ENCODE results near the gene ELN.

ELN gene

GRCh38 chr7:74025730-74026129 is 2.2 kb upstream of the ELN start:
- no peak for DNase-seq

GRCh38 chr7:74026406-74026902 is 1.5 kb upstream of the ELN start:
- no peak for DNase-seq

- DNase-seq = peak; percentile 51 to 81
Observed at GRCh38 chr7:74026903-74027682, 880 bp upstream of the ELN start.

GRCh38 chr7:74028321-74028838 is 407 bp downstream of the ELN start:
- DNase-seq = no peak

GRCh38 chr7:74029089-74029785 is 1.3 kb downstream of the ELN start:
- DNase-seq = no peak

GRCh38 chr7:74029991-74030415 is 2.0 kb downstream of the ELN start:
- no peak for DNase-seq

- no peak for DNase-seq
Observed at GRCh38 chr7:74030861-74031260, 2.9 kb downstream of the ELN start.

GRCh38 chr7:74031403-74032190 is 3.6 kb downstream of the ELN start:
- no peak for DNase-seq

GRCh38 chr7:74032191-74032490 is 4.2 kb downstream of the ELN start:
- DNase-seq = peak in 1 of 2 donors; percentile 28

GRCh38 chr7:74032624-74033371 is 4.8 kb downstream of the ELN start:
- DNase-seq = no peak

- DNase-seq = peak in 1 of 2 donors; percentile 63
Observed at GRCh38 chr7:74033372-74034311, 5.7 kb downstream of the ELN start.

- DNase-seq = no peak
Observed at GRCh38 chr7:74037609-74038008, 9.6 kb downstream of the ELN start.

GRCh38 chr7:74038194-74038961 is 10.4 kb downstream of the ELN start:
- no peak for DNase-seq

GRCh38 chr7:74039337-74039736 is 11.4 kb downstream of the ELN start:
- DNase-seq = no peak

GRCh38 chr7:74040101-74040790 is 12.3 kb downstream of the ELN start:
- DNase-seq = no peak

- no peak for DNase-seq
Observed at GRCh38 chr7:74040791-74041520, 13.0 kb downstream of the ELN start.

- DNase-seq = peak in 1 of 2 donors; percentile 45
Observed at GRCh38 chr7:74042746-74043522, 15.0 kb downstream of the ELN start.

- no peak for DNase-seq
Observed at GRCh38 chr7:74043523-74043951, 15.6 kb downstream of the ELN start.

Data from hippocampal formation (tissue), 2 donors.